ENCODE data around the gene MAN2B1.

MAN2B1 gene

DNA sequence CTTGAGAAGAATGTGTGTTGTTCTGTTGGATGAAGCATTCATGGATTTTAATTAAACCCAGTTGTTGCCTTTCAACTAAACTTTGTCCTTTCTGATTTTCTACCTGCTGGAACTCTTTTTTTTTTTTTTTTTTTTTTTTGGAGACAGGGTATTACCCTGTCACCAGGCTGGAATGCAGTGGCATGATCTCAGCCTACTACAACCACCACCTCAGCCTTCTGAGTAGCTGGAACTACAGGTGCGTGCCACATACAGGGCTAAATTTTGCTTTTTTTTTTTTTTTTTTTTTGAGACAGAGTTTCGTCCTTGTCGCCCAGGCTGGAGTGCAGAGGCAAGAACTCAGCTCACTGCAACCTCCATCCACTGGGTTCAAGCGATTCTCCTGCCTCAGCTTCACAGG is 48.9 kb downstream of the MAN2B1 start:
- DNase-seq (ENCODE audit: low spot score) = no peak

DNA sequence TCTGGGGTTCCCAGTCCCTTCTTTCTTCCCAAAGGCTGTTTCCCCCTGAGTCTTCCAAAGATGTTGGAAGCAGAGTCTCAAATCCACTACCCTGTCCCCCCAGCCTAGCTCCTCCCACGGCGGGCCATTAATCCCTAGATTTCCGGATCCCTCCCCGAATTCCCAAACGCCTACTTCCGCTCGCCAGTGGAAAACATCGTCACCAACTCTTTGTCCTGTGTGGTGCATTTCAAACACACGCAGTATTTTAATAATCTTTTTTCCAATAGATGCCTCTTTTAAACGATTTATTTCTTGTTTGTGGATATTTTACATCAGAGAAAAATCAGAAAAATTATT is 55.2 kb downstream of the MAN2B1 start:
- no peak for DNase-seq (ENCODE audit: low spot score)

- DNase-seq (ENCODE audit: low spot score) = peak; percentile 94
These were observed 55.8 kb downstream of the MAN2B1 start, which contains the start of the genes ZNF490 and ZNF791 for GRCh38 chr19:12610540-12611360. TSS of gene ZNF490 (minus strand) at chr19:12610813. CDS start at chr19:12610680, 133 bp downstream. TSS of gene ZNF791 (plus strand) at chr19:12610920. CDS start at chr19:12611080, 160 bp downstream.

- DNase-seq (ENCODE audit: low spot score) = no peak
These were observed 58.9 kb downstream of the MAN2B1 start for GRCh38 chr19:12607631-12608030.

GRCh38 chr19:12606796-12607195 is 59.7 kb downstream of the MAN2B1 start:
- DNase-seq (ENCODE audit: low spot score) = no peak

- DNase-seq (ENCODE audit: low spot score) = no peak
These were observed 62.8 kb downstream of the MAN2B1 start for GRCh38 chr19:12603714-12604113.

DNA sequence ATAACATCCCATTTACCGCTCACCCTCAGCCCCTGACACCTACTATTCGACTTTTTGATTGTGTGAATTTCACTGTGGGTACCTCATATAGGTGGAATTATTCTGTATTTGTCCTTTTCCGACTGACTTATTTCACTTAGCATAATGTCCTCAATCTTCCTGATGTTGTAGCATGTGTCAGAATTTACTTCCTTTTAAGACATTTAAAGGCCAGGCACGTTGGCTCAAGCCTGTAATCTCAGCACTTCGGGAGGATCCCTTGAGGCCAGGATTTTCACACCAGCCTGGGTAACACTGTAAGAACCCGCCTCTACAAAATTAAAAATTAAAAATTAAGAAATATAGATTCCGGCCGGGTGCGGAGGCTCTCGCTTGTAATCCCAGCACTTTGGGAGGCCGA is 68.9 kb downstream of the MAN2B1 start:
- no peak for DNase-seq (ENCODE audit: low spot score)

DNA sequence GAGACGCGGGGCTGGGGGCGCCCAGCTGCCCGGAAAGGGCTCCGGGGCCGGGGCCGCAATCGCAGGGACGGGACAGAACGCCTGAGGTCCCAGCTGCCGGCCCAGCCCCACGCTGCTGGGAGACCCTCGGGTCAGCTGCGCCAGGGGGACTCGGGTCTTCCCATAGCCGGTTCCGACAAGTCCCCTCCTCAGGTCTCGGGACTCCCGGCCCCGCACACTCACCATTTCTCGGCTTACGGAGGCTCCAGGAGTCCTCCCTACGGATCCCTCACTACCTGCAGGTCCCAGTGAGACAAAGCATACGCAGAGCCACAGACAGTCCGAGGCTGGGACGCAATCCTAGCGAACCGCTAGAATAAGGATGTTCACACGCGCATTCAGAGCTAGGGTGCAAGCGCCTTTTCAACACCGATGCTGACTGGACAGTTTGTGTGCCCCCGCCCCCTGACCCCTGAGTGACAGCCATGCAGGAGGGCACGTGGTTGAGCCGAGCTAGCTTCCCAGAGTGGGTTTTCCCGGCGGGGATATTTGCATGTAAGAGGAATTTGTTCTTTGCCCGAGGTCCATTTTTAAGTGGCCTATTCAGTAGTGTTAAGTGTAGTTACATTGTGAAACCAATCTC is 69.5 kb downstream of the MAN2B1 start:
- DNase-seq (ENCODE audit: low spot score) = no peak
